Adrenal gland (tissue), 5 donors: Measurements from ENCODE around the gene MRPL57.
"Not testable (repeated sequence)": the region's sequence is repeated elsewhere in the genome, so short reads cannot be mapped to it uniquely, and the experiment has no call there.

ENCODE experiments used
- CTCF ChIP-seq, 6 experiments: fragments of 450-650 bp in 4 of 6; fragments of 200-600 bp in 2 of 6; sonication (generic) in 1 of 6; IDR thresholded peaks; 1 replicate in 5 of 6; 2 replicates in 1 of 6; pipeline versions ENCODE4 v1.5.1 to v1.8.0; 2016 to 2021; ENCODE audit warnings: antibody characterized with exemption in 6 of 6, mild to moderate bottlenecking in 2 of 6, moderate library complexity in 1 of 6
- POLR2A ChIP-seq, 2 donors: fragments of 450-650 bp; IDR thresholded peaks; one replicate each; pipeline ENCODE4 v1.6.1; 2017; ENCODE audit warnings: antibody characterized with exemption in 2 of 2, mild to moderate bottlenecking in 2 of 2, moderate library complexity in 1 of 2
- donor health status: DM: no; HTN: no; CAD: no.

- TF ChIP-seq CTCF, POLR2A (IDR thresholded peaks at IDR 0.05): not testable (repeated sequence)
Measured at GRCh38 chr13:21219716-21220115, 43.3 kb downstream of the MRPL57 start.
